Heart left ventricle (tissue), 13 donors: ENCODE results near the gene SPATA24.

Experiments used
- POLR2A ChIP-seq, 2 donors: fragments of 450-650 bp; IDR thresholded peaks; one replicate each; pipeline ENCODE4 v1.6.1; 2017; ENCODE audit warnings: antibody characterized with exemption in 2 of 2, mild to moderate bottlenecking in 2 of 2, moderate library complexity in 2 of 2
- TF ChIP-seq, protein P1 (sequence below), 12 donors: fragments of 200-600 bp; sonication (generic) in 4 of 12; IDR thresholded peaks; one replicate each; pipeline versions ENCODE4 v1.5.0 to v1.8.0; 2018 to 2022; ENCODE audit warnings: antibody characterized with exemption in 12 of 12, mild to moderate bottlenecking in 5 of 12
- donor health status: ischemic (EF 13 %, LVEDD 7.1; RV severe dilation, severe dysfunction).
- donor health status: DM: no; HTN: yes; CAD: no.
- donor health status: DM: no; HTN: no; CAD: no.
- donor health status: ischemic (EF 25% LVEDD 6.9; RV normal size, moderate dysfunction).
- donor health status: ischemic (EF 25% LVEDD 5.7; RV mildly dilated, moderate dysfunction).
- donor health status: ischemic (EF 35%, LVEDD 5.7; RV mildly dilated, moderate dysfunction).
- donor health status: nonischemic (EF 11% LVEDD 7.7; RV severe dilation, severe dysfunction).
- donor health status: DM: yes; HTN: yes; CAD: no.
- donor health status: PGD.
- donor health status: ischemic (EF 29% LVEDD 5.4; RV normal size, mild dysfunction).
- donor health status: nonischemic (EF 23%, LVEDD 6.1; RV moderate dilation, normal function).

DNA sequence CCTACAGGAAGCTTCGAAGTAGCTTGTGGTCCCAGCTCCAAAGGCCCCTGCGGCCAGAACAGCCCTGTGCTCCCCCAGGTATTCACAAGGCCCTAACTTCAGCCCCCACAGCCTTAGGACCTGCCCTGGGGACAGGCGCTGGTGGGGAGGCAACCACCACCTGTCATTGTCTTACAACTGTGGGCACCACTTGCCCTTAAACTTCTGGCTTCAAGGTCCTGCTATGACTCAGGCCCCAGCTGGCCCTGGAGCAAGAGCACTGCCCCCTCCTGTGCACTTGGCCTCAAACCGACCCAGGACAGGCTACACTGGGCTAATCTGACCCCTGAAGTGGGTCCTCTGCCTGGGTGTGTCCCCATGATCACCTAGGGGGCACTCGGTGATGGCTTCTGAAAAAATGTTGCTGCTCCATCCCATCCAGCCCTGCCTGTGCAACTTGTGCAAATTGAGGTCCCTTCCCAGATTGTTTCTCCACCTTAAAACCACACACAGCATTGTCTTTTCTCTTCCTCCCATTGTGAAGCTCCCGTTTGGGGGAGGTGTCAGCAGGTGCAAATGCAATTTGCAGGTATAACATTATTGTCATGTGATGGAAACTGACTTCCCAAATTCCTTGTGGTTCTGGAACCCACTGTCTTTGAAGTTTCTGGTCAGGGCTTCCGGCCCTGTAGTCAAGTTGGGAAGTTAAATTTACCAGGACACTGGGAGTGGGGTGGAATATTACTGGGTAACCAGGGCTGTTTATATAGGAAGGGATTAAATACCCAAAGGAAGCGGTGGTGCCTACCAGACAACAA is 7.8 kb downstream of the SPATA24 start:
- TF ChIP-seq, protein P1, sequence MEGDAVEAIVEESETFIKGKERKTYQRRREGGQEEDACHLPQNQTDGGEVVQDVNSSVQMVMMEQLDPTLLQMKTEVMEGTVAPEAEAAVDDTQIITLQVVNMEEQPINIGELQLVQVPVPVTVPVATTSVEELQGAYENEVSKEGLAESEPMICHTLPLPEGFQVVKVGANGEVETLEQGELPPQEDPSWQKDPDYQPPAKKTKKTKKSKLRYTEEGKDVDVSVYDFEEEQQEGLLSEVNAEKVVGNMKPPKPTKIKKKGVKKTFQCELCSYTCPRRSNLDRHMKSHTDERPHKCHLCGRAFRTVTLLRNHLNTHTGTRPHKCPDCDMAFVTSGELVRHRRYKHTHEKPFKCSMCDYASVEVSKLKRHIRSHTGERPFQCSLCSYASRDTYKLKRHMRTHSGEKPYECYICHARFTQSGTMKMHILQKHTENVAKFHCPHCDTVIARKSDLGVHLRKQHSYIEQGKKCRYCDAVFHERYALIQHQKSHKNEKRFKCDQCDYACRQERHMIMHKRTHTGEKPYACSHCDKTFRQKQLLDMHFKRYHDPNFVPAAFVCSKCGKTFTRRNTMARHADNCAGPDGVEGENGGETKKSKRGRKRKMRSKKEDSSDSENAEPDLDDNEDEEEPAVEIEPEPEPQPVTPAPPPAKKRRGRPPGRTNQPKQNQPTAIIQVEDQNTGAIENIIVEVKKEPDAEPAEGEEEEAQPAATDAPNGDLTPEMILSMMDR (IDR thresholded peaks at IDR 0.05) = no peak
- TF ChIP-seq POLR2A (IDR thresholded peaks at IDR 0.05) = peak in 1 of 2 donors; percentile 28
